GM19455 (cell line): ENCODE data around the gene UBE3A.
"Not testable (repeated sequence)": the region's sequence is repeated elsewhere in the genome, so short reads cannot be mapped to it uniquely, and the experiment has no call there.

Source experiments
- ATAC-seq: cut with Tn5 transposase; IDR thresholded peaks from one replicate; pipeline ENCODE4 v1.9.1; 2021; ENCODE audit not compliant: unreplicated experiment

UBE3A gene

DNA sequence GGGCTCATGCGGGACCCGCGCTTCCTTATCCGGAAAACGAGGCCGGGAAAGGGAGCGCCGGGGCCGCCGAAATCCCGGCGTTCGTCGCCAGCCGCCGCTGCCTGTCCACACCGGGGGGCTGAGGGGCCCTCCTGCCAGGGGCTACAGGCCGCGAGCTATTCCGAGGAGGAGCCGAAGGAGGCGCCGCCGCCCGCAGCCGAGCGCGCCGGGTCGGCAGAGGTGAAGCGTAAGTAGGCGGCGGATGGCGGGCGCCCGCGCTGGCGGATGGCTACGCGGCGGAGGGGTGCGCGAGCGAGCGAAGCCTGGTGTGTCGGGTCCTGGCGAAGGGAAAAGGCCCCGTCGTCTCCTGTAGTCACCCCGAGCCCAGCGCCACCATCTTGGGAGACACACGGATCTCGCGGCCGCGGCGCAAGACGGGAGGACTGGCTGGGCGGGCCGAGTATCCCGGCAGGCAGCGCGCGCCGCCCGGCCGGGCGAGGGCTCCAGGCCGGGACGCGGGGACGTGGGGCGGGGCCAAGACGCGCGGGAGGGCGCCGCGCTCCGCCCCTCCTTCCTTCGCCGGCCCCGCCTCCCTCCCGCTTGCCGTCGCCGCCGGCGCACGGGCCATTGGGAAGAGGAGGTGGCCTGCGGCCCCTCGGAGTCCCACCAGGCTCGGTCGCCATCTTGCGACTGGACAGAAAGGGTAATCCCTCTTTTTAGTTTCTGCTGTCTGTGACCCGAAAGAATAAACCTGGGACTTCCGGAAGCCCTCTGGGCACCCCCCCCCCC lies at the start of gene UBE3A:
Gene UBE3A (minus strand): TSS at position 424 of the 768 bp plus-strand sequence. CDS start 29,917 bp downstream, outside the sequence.
- ATAC-seq: peak; percentile 91

DNA sequence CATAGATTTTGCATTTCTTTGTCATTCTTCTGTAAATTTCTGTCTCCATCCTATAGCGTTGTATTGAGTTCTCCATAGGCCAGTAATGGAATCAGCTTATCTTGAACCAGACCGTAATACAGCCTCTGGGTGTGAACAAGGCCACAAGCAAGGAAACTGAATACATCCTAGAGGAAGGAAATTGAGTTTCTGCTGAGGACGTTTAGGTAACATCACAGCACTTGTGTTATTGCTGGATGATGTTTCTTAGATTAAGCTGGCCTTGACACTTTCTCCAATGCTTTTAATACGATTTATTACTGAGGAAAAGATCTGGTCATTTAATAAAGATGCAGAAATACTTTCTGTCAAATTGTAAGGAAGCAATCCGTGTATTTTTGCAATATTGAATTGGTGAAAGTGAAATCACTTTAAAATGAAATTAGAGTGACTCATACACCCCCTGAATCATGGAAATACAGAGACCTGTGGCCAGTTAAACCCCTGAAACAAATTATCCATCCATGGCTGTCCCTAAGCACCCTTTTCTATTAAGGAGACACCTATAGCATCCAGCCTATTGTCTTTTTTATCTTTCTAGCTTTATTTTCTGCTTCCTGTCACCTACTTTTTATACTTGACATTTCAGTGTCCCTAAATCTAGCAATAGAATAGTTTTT lies 48.5 kb upstream of the UBE3A start:
- ATAC-seq: no peak

DNA sequence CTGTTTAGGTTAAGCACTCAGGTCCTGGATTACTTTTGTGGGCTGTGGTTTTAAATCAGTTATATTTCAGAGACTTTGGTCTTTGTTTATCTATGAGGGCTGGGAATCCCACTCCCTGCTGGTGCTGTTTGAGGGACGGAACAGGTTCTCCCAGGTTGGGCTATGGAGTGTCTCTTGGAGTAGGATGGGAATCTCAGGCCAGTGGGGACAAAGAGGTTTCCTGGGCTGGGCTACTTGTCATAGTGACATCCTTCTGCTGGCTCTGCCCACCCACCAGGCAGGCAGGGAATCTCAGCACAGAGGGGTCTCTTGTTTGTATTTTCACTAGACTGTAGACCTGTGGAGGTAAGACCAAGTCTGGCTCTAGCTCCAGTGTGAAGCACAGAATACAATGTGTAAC lies 47.2 kb upstream of the UBE3A start:
- no peak for ATAC-seq

DNA sequence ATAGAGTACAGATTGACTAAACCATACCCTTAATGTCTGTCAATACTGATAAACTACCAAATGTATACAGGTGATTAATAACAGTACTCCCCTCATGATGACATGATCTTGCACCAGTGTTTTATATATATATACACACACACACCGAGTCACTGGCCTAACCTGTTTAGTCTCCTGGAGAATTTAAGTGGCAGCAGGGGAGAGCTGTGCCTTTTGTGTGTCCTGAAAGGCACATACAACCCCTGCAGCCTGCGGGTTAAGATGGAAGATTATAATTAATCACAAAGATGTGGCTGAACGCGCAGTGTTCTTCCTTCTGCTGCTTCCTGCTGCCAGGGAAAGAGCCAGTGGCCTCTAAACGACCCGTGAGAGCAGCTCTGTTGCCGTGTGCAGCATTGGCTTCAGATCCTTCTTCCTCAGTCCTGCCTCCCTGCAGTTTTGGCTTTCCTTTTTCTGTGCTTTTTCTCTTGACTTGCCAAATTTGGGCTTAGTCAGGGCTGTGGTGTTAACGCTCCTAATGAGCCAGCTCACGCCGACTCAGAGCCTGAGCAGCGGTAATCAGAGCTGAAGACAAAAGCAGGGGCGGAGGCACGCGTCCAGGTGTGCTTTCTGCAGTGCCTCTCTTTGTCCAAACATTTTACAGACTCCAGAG lies 42.5 kb upstream of the UBE3A start:
- no peak for ATAC-seq

DNA sequence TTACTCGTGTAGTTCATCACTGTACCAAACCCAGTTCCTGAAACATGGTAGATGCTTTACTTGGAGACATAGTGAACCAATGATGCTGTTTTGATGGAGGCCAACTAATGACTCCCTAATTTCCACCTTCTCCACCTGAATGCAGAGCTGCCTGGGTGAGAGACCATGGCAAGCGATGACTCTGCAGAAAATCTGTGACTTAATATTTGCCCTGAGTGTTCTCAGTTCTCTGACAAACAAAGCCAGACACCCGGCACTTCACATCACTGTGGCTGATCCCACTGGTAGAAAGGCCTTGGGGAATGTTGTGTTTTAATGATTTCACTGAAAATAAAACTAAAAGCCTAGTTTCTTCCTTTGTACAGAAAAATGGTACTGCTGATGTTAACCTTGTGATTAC lies 39.5 kb upstream of the UBE3A start:
- no peak for ATAC-seq

DNA sequence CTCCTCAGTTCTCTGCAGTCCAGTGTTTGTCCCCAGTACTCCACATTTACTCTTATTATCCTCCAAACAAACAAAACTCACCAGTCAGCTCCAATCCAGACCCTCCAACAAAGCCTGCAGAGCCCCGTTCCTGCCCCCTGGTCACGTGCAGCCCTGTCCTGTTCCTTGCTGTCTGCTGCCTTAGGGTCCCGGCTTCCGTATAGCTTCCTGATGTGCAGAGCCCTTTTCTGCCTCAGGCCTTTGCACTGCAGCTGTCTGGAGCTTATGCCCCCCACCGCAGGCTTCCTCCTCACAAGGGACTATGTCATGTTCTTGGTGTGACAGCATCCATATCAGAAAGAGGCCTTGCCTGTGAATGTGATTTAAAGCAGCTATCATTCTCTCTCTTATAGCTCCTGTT lies 39.0 kb upstream of the UBE3A start:
- ATAC-seq: no peak

DNA sequence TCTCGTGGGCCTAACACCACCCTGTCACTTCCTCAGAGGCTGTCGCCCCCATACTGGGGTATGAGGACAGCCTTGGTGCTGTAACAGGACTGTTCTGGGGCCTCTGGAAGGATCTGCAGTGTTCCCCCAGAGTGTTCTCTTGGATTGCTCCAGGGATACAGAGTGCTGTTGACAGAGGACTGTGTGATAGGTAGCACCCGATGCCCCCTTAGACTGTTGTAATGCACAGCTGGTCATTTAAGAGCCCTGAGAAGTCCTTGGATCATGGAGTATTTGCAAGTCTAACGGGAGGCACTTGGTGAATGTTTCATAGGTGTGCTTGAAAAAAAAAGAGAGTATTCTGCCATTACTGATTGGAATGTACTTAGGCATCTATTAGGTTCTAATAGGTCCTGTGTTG lies 35.4 kb upstream of the UBE3A start:
- ATAC-seq: no peak

DNA sequence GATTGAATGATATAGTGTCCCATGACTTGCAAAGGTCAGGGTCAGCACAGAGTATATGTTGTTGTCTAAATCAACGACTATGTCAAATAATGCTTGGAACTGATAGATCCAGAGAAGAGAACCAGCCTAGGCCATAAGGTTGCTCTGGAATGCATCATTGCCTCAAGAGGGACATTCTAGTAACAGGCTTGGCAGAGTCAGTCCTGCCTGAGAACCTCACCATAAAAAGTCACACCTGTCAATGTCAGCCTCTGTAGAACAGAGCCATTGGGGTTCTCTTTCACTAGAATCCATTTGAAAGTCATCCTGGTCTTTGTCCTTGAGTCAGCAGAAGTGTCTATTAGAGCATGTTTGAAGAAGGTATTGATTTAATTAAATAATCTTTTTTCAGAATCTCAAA lies 31.4 kb upstream of the UBE3A start:
- ATAC-seq: no peak

DNA sequence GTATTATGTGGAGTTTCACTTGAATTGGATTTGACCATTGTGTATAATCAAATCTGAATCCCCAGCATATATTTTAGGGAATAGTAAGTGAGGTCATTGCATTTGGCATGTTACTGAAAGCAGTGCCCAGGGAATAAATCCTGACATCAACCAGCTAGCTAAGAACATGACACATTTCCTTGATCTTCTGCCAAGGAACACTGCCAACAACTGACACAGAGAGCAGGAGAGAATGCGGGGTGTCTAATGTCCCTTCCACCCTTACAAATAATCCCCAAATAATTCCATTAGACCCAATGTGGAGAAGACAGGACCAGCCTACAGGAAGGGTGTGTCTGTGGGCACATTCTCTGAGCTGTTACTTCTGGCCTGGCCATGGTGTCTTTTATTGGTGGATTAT lies 30.6 kb upstream of the UBE3A start:
- no peak for ATAC-seq

DNA sequence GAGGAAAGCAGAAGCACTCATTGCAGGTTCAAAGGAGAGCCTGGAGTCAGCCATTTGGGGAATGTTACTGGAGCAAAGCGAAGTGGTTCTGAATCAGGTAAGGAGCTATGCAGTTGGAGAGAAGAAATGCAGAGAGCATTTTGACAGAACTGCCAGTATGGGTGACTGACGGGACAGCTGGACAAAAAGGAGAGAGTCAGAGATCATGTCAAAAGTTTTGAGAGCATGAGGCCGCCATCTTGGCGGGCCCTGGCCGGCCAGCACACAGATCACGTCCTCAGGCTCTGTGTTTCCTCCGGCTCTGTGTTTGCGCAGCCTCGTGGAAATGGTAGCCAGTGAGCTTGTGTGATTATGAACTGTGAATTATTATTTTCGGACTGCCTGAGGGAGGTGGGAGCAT lies 29.8 kb upstream of the UBE3A start:
- no peak for ATAC-seq

DNA sequence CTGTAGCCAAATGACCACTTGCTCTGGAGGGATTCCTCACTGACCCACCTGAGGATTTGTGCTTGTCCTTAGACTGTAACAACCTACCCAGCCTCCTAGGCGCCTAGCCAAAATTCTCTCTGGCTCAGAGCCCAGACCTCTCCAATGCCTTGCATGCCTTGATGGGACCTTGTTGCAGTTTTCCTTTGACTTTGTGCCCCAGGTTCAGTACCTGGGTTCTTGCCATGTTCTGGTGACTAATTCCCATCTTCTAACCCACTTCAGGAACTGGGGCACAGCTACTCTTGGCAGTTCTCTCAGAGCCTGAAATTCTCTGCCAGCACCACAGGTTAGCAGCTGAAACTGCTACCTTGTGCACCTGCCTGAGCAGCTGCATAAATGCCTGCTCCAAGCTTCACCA lies 27.0 kb upstream of the UBE3A start:
- ATAC-seq: no peak

DNA sequence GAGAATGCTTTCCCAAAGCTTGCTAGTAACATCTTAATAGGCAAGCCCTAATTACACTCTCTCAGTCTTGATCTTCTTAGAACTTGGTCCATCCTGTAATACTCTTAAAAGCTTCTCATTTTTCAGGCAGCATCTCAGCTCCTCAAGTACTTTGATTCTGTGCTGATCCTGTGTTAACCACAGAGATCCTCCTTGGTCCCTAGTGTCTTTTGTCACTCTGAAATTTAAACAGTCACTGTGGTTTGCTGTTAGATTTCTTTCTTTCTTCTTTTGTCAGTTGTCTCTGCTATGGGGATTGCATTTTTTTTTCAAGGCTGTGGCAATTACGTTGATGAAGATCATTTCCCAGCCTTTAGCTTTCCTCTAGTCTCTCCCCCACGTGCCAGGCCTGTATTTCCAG lies 26.0 kb upstream of the UBE3A start:
- no peak for ATAC-seq

DNA sequence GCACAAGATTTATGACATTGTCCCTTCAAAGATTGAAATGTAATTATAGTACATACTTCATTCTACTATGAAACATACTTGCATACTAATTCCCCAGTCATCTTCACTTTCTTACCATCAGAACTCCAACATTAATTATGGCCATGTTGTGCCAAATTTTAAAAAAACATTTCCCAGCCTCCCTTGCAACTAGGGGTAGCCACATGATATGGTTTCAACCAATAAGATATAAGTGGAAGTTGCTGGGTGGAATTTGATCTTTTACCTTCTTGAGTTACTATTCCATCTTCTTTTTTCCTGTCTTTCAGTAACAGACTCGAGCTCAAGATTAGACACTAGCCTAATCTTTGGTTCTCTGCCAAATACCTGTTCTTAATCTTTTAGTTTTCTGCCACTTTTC lies 25.6 kb upstream of the UBE3A start:
- no peak for ATAC-seq

DNA sequence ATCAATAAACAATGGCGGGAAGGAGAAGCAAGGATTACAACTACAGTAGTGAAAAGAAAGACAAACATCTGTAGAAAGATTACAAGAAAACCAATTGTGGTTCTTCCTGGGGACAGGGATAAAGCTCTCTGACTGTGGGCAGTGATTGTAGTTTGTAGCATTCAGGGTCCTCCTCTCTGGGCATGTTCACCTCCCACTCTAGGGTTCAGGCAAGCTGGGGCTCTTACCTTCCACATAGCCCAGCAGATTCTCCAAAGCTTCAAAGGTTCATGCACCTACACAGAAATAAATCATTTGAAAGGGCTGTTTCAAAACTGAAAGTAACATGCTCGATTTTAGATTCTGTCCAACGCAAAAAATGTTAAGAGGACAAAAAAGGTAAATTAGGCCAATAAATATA lies 17.4 kb upstream of the UBE3A start:
- ATAC-seq: no peak

DNA sequence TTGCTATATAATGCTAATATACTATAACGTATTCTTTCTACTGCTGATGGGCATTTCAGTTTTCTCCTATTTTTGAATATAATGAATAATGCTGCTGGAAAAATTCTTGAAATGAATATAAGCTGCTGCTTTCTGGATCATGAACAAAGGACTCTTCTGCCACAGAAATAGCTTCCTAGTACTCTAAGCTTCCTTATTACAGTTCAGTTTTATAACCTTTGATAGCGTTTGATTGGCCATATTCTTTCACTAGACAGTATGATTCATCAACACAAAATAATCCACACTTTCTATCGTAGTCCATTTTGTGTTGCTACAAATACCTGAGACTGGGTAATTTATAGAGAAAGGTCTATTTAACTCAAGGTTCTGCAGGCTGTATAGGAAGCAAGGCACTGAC lies 16.4 kb upstream of the UBE3A start:
- no peak for ATAC-seq

DNA sequence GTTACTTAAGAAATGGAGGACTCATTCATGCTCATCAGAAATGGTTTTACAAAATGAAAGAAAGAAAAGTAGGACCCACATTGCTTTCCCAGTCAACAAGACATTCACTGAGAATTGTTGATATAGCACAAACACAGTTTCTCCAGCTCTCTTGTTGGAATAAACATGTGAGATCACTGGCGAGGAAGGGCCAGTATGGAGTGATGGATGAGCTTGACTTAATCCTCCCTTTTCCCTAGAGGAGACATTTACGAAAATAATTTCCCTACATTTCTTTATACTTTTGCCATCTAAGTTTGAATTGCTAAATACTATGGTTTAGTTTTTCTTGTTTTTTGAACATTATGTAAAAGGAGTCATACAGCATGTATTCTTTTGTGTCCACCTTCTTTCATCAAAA lies 15.9 kb upstream of the UBE3A start:
- ATAC-seq: no peak

DNA sequence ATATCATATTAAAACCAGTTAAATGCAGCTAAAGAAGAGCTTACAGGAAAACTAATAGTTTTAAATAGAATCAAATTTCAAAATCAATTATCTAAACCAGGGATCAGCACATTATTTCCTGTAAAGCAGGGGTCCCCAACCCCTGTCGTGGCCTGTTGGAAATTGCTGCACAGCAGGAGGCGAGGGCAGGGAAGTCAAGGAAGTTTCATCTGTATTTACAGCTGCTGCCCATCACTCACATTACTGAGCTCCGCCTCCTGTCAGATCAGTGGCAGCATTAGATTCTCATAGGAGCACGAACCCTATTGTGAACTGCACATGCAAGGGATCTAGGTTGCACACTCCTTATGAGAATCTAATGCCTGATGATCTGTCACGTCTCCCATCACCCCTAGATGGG lies 14.4 kb upstream of the UBE3A start:
- not testable (repeated sequence) for ATAC-seq

DNA sequence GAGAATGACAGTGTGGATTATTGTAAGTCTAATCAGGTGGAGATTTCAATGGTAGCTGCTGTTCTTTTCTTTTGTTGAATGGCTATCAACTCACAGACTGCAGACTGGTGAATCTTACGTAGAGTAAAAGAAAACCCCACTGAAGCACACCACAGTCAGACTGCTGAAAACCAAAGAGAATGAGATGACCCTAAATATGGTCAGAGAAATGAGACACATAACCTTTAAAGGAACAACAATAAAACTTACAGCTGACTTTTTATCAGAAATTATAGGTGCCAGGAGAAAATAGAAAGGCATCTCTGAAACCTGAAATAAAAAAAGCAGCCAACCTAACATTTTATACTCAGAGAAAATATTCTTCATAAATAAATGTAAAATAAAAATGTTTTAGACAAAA lies 12.7 kb upstream of the UBE3A start:
- no peak for ATAC-seq

DNA sequence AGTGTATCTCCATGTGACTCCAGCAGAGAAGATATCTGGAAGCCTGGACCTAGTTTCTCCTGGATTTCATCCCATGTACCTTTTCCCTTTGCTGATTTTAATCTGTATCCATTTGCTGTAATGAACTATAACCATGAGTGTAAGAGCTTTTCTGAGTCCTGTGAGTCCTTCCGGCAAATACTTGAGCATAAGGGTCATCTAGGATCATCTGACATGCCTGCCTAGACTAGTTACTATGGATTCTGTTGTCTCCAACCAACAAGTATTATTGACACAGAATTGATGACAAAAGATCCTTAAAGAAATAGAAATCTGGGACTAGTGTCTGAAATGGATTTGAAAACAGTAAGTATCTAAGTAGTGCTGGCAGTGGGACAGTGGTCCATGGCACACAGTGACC lies 11.3 kb upstream of the UBE3A start:
- ATAC-seq: no peak

DNA sequence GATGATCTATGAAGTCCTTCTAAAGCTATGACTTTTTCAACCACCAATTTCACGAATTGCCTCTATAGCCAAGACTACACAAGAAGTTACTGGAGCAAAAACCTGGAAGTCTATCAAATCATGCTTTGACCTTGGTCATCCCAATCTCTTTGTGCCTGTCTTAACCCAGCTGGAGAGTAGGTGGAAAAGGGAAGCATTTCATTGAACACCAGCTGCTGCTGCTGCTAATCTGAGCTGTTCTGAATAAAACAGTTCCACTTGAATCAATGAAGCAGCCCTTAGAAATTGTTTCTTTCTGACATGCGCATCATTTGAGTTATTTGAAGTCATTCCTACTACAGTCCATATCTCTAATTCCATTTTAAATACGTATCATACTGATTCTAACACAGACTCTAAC lies 7.3 kb upstream of the UBE3A start:
- no peak for ATAC-seq

DNA sequence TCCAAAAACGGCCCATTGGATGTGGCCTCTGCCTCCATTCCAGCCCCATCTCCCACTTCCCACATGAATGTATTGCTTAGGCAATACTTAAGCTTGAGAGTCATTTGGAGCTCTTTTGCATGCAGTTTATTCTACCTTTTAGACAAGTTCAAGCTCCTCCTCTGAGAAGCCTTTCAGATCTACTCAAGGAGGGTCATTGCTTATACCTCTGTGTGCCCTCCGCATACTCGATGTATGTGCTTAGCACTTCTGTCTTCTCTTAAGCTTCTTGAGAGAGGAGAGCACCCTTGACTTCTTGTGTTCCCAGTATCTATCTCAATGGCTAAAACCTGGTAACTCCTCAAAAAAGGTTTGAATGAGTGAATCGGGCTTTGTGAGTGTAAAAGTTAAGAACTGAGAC lies 6.6 kb upstream of the UBE3A start:
- ATAC-seq: no peak

DNA sequence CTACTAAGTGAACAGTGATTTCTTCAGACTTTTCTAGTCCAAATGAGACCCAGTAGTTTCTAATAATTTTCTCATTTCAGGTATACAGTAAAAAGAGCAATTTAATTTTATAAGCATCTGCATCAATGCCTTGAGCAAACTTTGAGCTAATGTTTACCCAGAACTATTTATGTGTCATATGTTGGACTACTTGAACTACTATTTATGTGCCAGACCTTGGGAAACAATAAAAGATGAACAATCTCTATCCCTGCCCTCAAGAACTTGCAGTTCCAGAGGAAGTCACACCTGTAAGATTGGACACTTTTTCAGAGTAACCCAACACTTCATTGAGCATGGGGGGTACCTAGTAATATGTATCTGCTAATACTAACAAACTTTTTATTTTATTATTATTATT lies 2.3 kb upstream of the UBE3A start:
- ATAC-seq: no peak
